Neural progenitor cell (in vitro differentiated cells): ENCODE measurements around the gene POLK. TPM values are rescaled to one million over a fixed set of nuclear protein-coding genes. Genes with fewer than 3 reads are reported as not detected.
"Not testable (repeated sequence)": the region's sequence is repeated elsewhere in the genome, so short reads cannot be mapped to it uniquely, and the experiment has no call there.

ENCODE experiments used
- DNase-seq: peaks from one replicate; pipeline ENCODE4 v3.0.0-alpha.2; 2016; ENCODE audit warnings: low spot score
- H2AFZ ChIP-seq: fragments of 200-600 bp; sonication (generic); replicated peaks from 2 replicates; pipeline ENCODE4 v1.6.1; 2016; ENCODE audit warnings: antibody characterized with exemption
- H3F3A ChIP-seq: fragments of 200-600 bp; sonication (generic); 2 replicates; pipeline ENCODE4 v1.6.1; 2016; ENCODE audit warnings: antibody characterized with exemption, low read depth
- H3K27ac ChIP-seq: fragments of 200-600 bp; sonication (generic); 2 replicates; pipeline ENCODE4 v1.5.1; 2016; ENCODE audit warnings: mild to moderate bottlenecking
- H3K27me3 ChIP-seq: fragments of 200-600 bp; sonication (generic); 2 replicates; pipeline ENCODE4 v1.6.1; 2016; ENCODE audit warnings: mild to moderate bottlenecking, moderate library complexity
- H3K36me3 ChIP-seq: fragments of 200-600 bp; sonication (generic); 2 replicates; pipeline ENCODE4 v1.5.1; 2016
- H3K4me1 ChIP-seq: fragments of 200-600 bp; sonication (generic); 2 replicates; pipeline ENCODE4 v1.6.1; 2016; ENCODE audit warnings: mixed run types
- H3K4me2 ChIP-seq: fragments of 200-600 bp; sonication (generic); 2 replicates; pipeline ENCODE4 v1.6.1; 2016
- H3K4me3 ChIP-seq: fragments of 200-600 bp; sonication (generic); 2 replicates; pipeline ENCODE4 v1.5.1; 2016
- H3K79me2 ChIP-seq: fragments of 200-600 bp; sonication (generic); 2 replicates; pipeline ENCODE4 v1.6.1; 2016; ENCODE audit warnings: low read depth
- H3K9ac ChIP-seq: fragments of 200-600 bp; sonication (generic); 2 replicates; pipeline ENCODE4 v1.6.1; 2016
- H3K9me3 ChIP-seq: fragments of 200-600 bp; sonication (generic); 2 replicates; pipeline ENCODE4 v1.5.1; 2016; ENCODE audit warnings: low read depth
- H4K20me1 ChIP-seq: fragments of 200-600 bp; sonication (generic); 2 replicates; pipeline ENCODE4 v1.6.1; 2016; ENCODE audit warnings: low read depth
- H3K27ac Mint-ChIP-seq: 3 replicates; pipeline ENCODE4 v1.8.0; 2021; ENCODE audit warnings: mixed read lengths
- H3K27me3 Mint-ChIP-seq: 2 replicates; pipeline ENCODE4 v1.8.0; 2022; ENCODE audit warnings: low read depth, mild to moderate bottlenecking, inconsistent platforms, moderate library complexity, mixed read lengths; ENCODE audit not compliant: insufficient read depth
- H3K36me3 Mint-ChIP-seq: 3 replicates; pipeline ENCODE4 v1.8.0; 2021; ENCODE audit warnings: mixed read lengths
- H3K4me1 Mint-ChIP-seq: 3 replicates; pipeline ENCODE4 v1.8.0; 2021; ENCODE audit warnings: mixed read lengths
- H3K4me3 Mint-ChIP-seq: 3 replicates; pipeline ENCODE4 v1.8.0; 2021; ENCODE audit warnings: mild to moderate bottlenecking, moderate library complexity, mixed read lengths
- H3K9me3 Mint-ChIP-seq: 3 replicates; pipeline ENCODE4 v1.8.0; 2020; ENCODE audit warnings: mixed read lengths
- EZH2 ChIP-seq: fragments of 200-600 bp; sonication (generic); IDR thresholded peaks from 2 replicates; pipeline ENCODE4 v1.6.1; 2017; ENCODE audit warnings: antibody characterized with exemption, mild to moderate bottlenecking, moderate library complexity
- EZH2phosphoT487 ChIP-seq: fragments of 200-600 bp; sonication (generic); IDR thresholded peaks from 2 replicates; pipeline ENCODE4 v1.6.1; 2017; ENCODE audit warnings: antibody characterized with exemption
- total RNA-seq: library from RNA; depleted of rRNA; stranded (reverse); fragments of >200 nt; gene quantifications from 2 replicates; pipeline ENCODE4 v1.2.3, GENCODE V29; 2015; ENCODE audit warnings: low replicate concordance
- TF ChIP-seq, protein P1 (sequence below): fragments of 200-600 bp; sonication (generic); IDR thresholded peaks from 2 replicates; pipeline ENCODE4 v1.5.1; 2017; ENCODE audit warnings: antibody characterized with exemption, mild to moderate bottlenecking

POLK gene
- total RNA-seq, 1 donor from 2014 or later: 30.9 TPM

DNA sequence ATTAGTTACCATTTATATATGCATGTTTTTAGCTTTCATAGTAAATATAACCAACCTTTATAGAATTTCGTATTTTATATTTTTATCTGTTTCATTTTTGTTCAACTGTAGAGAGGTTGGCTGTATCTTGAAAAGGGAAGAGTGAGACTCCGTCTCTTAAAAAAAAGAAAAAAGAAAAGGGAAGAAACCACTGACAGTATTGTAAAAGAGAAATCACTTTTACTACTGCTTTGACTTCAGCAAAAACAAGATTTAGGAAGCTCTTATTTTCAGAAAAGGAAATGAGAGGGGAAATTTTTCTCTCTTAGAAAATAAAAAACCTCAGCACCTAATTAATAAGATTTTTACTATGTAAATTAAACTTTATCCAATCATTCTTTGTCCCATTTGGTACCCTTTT lies 14.4 kb downstream of the POLK start:
- Mint-ChIP-seq H3K27ac (no peak overlapping the region), H3K4me3 (no peak overlapping the region), H3K27me3 (no peaks in the 10 kb centered on the region), H3K36me3 (peaks cover 19% of the 10 kb centered on the region), H3K4me1 (peaks cover 4% of the 10 kb centered on the region), H3K9me3 (peaks cover 17% of the 10 kb centered on the region)
- Histone ChIP-seq H3K79me2 (peaks cover 44% of the 10 kb centered on the region), H3K27ac (no peak overlapping the region), H3K27me3 (no peaks in the 10 kb centered on the region), H4K20me1 (no peaks in the 10 kb centered on the region), H3K9me3 (peaks cover 7% of the 10 kb centered on the region), H3K36me3 (no peaks in the 10 kb centered on the region), H3K4me3 (no peak overlapping the region), H3K4me2 (no peak overlapping the region), H3F3A (no peaks in the 10 kb centered on the region), H2AFZ (no peak overlapping the region), H3K9ac (no peak overlapping the region), H3K4me1 (peaks cover 11% of the 10 kb centered on the region)
- no peak for DNase-seq
- TF ChIP-seq EZH2phosphoT487 (no peak), EZH2 (no peak)
- TF ChIP-seq, protein P1, sequence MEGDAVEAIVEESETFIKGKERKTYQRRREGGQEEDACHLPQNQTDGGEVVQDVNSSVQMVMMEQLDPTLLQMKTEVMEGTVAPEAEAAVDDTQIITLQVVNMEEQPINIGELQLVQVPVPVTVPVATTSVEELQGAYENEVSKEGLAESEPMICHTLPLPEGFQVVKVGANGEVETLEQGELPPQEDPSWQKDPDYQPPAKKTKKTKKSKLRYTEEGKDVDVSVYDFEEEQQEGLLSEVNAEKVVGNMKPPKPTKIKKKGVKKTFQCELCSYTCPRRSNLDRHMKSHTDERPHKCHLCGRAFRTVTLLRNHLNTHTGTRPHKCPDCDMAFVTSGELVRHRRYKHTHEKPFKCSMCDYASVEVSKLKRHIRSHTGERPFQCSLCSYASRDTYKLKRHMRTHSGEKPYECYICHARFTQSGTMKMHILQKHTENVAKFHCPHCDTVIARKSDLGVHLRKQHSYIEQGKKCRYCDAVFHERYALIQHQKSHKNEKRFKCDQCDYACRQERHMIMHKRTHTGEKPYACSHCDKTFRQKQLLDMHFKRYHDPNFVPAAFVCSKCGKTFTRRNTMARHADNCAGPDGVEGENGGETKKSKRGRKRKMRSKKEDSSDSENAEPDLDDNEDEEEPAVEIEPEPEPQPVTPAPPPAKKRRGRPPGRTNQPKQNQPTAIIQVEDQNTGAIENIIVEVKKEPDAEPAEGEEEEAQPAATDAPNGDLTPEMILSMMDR: no peak

DNA sequence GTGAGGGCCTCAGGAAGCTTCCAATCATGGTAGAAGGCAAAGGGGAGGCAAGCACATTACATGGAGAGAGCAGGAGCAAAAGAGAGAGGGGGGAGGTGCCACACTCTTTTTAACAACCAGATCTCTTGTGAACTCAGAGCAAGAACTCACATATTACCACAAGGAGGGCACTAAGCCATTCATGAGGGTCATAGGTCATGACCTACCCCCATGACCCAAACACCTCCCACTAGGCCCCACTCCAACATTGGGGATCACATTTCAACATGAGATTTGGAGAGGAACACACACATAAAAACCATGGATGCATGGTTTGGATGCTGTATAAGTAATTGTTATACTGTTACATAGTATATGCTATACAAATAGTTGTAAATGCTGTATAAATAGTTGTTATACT lies 17.5 kb downstream of the POLK start:
- Mint-ChIP-seq H3K27me3 (no peaks in the 10 kb centered on the region), H3K36me3 (peaks cover 23% of the 10 kb centered on the region), H3K4me3 (no peak overlapping the region), H3K9me3 (peaks cover 24% of the 10 kb centered on the region), H3K27ac (no peak overlapping the region), H3K4me1 (peaks cover 4% of the 10 kb centered on the region)
- Histone ChIP-seq H3K36me3 (no peaks in the 10 kb centered on the region), H4K20me1 (no peaks in the 10 kb centered on the region), H3K4me3 (no peak overlapping the region), H3K4me1 (peaks cover 9% of the 10 kb centered on the region), H3F3A (no peaks in the 10 kb centered on the region), H3K4me2 (no peak overlapping the region), H3K9ac (no peak overlapping the region), H3K79me2 (peaks cover 47% of the 10 kb centered on the region), H3K9me3 (no peaks in the 10 kb centered on the region), H3K27me3 (no peaks in the 10 kb centered on the region), H3K27ac (no peak overlapping the region), H2AFZ (no peak overlapping the region)
- TF ChIP-seq EZH2phosphoT487: no peak
- no peak for TF ChIP-seq EZH2
- TF ChIP-seq, protein P1: no peak
- DNase-seq: no peak

DNA sequence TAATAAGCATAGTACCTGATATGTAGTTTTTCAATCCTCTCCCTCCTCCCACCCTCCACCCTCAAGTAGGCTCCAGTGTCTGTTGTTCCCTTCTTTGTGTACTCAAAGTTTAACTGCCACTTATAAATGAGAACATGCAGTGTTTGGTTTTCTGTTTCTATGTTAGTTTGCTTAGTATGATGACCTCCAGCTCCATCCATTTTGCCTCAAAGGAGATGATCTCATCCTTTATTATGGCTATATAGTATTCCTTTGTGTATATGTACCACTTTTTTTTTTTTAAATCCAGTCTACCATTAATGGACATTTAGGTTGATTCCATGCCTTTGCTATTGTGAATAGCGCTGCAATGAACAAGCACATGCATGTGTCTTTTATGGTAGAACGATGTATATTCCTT lies 20.5 kb downstream of the POLK start:
- no peaks in the 10 kb centered on the region for H3K27me3 ChIP-seq
- H3K4me2 ChIP-seq: no peak overlapping the region
- H3K4me1 ChIP-seq: peaks cover 3% of the 10 kb centered on the region
- no peak overlapping the region for H3K4me3 Mint-ChIP-seq
- H3K36me3 ChIP-seq: no peaks in the 10 kb centered on the region
- peaks cover 43% of the 10 kb centered on the region for H3K9me3 Mint-ChIP-seq
- TF ChIP-seq EZH2phosphoT487 (no peak), EZH2 (no peak)
- TF ChIP-seq, protein P1: no peak
- no peaks in the 10 kb centered on the region for H3F3A ChIP-seq
- H3K9ac ChIP-seq: no peak overlapping the region
- H2AFZ ChIP-seq: no peak overlapping the region
- peaks cover 43% of the 10 kb centered on the region for H3K79me2 ChIP-seq
- H3K27ac ChIP-seq: no peak overlapping the region
- no peak for DNase-seq
- H3K27ac Mint-ChIP-seq: no peak overlapping the region
- H3K4me1 Mint-ChIP-seq: peaks cover 4% of the 10 kb centered on the region
- no peaks in the 10 kb centered on the region for H3K27me3 Mint-ChIP-seq
- no peak overlapping the region for H3K4me3 ChIP-seq
- H3K36me3 Mint-ChIP-seq: peaks cover 34% of the 10 kb centered on the region
- H4K20me1 ChIP-seq: no peaks in the 10 kb centered on the region
- no peaks in the 10 kb centered on the region for H3K9me3 ChIP-seq

DNA sequence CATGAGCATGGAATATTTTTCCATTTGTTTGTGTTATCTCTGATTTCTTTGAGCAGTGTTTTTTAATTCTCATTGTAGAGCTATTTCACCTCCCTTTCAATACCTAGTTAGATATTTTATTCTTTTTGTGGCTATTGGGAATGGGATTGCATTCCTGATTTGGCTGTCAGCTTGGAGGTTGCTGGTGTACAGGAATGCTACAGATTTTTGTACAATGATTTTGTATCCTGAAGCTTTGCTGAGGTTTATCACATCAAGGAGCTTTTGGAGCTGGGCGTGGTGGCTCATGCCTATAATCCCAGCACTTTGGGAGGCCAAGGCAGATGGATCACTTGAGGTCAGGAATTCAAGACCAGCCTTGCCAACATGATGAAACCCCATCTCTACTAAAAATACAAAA lies 22.0 kb downstream of the POLK start:
- not testable (repeated sequence) for H3K4me1 ChIP-seq, H3F3A ChIP-seq, H3K9me3 ChIP-seq, H3K4me1 Mint-ChIP-seq, H3K27ac Mint-ChIP-seq, H2AFZ ChIP-seq, H3K4me3 Mint-ChIP-seq, DNase-seq, H3K4me3 ChIP-seq, H3K4me2 ChIP-seq, H3K36me3 ChIP-seq, H3K9ac ChIP-seq, H3K27ac ChIP-seq, H4K20me1 ChIP-seq, H3K27me3 ChIP-seq, H3K27me3 Mint-ChIP-seq
- peaks cover 30% of the 10 kb centered on the region for H3K36me3 Mint-ChIP-seq
- peaks cover 43% of the 10 kb centered on the region for H3K9me3 Mint-ChIP-seq
- H3K79me2 ChIP-seq: peaks cover 57% of the 10 kb centered on the region
